ENCODE measurements around the gene MXD4.
A peak's percentile ranks its signal among the peaks of the same experiment; 100 is the strongest.
"Not testable (repeated sequence)": the region's sequence is repeated elsewhere in the genome, so short reads cannot be mapped to it uniquely, and the experiment has no call there.

The MXD4 gene

DNA sequence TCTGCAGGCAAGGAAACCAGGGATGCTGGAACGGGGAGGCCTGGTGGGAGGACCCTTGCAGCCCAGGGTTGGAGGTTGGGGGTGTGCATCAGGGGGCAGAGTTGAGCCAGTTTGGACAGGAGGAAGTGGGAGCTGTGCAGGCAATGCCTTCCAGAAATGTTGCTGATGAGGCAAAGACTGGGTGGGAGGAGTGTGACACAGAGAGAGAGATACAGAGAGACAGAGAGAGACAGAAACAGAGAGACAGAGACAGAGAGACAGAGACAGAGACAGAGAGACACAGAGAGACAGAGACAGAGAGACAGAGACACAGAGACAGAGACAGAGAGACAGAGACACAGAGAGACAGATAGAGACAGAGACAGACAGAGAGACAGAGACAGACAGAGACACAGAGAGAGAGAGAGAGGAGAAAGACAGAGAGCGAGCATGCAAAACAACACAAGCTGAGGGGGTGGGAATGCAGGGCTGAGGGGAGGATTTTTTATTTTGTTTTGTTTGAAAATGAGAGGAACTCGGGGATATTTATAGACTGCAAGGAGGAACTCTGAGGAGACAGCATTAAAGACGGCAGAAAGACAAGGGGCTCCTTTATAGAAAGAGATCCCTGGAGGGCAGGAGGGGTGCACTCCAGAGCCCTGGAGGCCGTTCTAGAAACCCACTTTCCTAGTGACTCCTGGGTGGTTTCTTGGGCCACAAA is 18.1 kb downstream of the MXD4 start:
- peaks cover 7% of the 10 kb centered on the region for H3K36me3 Mint-ChIP-seq
- H3K4me1 Mint-ChIP-seq = peaks cover 39% of the 10 kb centered on the region
- no peaks in the 10 kb centered on the region for H3K27me3 Mint-ChIP-seq
- no peaks in the 10 kb centered on the region for H3K9me3 Mint-ChIP-seq
- peak overlapping the region; percentile 1 for H3K27ac Mint-ChIP-seq
- no peak overlapping the region for H3K4me3 Mint-ChIP-seq

DNA sequence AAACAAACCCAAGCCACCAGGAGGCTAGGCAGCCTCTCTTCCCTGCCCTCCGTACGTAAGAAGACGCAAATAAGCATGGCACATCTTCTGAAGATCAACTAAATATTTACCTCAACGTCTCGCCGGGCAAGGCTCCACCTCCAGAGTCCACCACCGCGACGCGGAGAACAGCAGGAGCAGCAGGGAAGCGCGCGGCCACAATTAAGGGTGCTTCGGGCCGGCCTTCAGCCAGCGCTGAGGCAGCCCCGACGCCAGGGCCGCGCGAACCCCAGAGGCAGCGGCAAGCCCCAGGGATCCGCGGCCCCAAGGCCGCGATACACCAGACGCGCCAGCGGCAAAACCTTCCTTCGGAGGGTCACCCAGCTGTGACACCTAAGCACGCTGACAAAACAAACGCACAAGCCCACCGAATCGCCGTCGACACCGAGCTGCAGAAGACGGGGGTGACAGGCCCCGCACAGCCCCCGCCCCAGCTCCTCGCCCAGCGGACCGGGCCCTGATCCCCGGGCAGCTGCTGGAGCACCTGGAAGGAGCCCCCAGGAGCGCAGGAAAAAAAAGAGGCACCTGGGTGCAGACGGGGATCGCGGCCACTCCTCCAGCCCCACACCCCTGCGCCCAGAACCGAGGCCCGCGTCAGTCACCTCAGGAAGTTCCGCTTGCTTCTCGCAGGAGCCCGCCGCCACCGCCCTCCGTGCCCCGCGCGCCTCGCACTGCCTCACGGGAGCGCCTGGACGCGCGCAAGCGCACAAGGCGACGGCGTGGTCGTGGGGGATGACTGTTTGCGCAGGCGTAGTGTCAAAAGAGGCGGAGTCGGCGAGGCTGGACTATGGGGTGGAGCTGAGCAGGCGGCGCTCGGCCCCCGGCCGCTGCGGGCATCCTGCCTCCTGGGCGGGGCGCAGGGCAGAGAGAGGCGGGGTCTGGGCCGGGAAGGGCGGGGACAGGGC is 20.2 kb downstream of the MXD4 start, which contains the start of the genes HAUS3 and POLN:
Gene HAUS3 (minus strand): TSS at position 712 of the 944 bp plus-strand sequence. CDS start 1,175 bp downstream, outside the sequence.
Gene POLN (minus strand): TSS at position 712 of the 944 bp plus-strand sequence. CDS start 12,890 bp downstream, outside the sequence.
- Mint-ChIP-seq H3K9me3 (no peaks in the 10 kb centered on the region), H3K36me3 (peaks cover 11% of the 10 kb centered on the region), H3K4me3 (peak within 1 kb of the TSS; percentile 91), H3K4me1 (peaks cover 57% of the 10 kb centered on the region), H3K27me3 (no peaks in the 10 kb centered on the region), H3K27ac (peak within 1 kb of the TSS; percentile 91)

DNA sequence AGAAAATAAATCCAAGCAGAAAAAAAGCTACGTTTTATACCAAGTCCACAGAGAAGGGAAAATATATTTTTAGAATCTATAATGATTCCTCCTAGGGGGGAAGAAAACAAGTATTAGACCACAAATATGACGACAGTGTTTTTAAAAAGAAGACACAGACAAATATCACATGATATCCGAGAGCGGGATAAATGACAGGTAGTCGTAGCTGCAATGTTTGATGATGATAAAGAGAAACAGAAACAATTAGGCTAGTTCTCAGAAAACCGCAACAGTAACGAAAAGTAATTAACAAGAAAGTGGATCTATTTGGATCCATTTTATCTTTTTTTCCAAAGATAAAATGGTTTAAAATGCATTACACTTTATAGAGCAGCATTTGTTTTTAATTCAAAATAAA is 20.9 kb downstream of the MXD4 start:
- Mint-ChIP-seq H3K4me1 (peaks cover 62% of the 10 kb centered on the region), H3K27me3 (no peaks in the 10 kb centered on the region)

GRCh38 chr4:2236944-2237666 is 24.8 kb downstream of the MXD4 start:
- peak overlapping the region; percentile 18 for H3K27ac Mint-ChIP-seq
- peak overlapping the region; percentile 31 for H3K4me3 Mint-ChIP-seq
- H3K27me3 Mint-ChIP-seq = no peaks in the 10 kb centered on the region
- peaks cover 17% of the 10 kb centered on the region for H3K36me3 Mint-ChIP-seq
- no peaks in the 10 kb centered on the region for H3K9me3 Mint-ChIP-seq
- peaks cover 76% of the 10 kb centered on the region for H3K4me1 Mint-ChIP-seq

More for the DNA sequence above, 20.9 kb downstream of the MXD4 start:
- peak overlapping the region; percentile 86 for H3K27ac Mint-ChIP-seq
- H3K4me3 Mint-ChIP-seq = peak overlapping the region; percentile 91
- H3K9me3 Mint-ChIP-seq = no peaks in the 10 kb centered on the region
- H3K36me3 Mint-ChIP-seq = peaks cover 11% of the 10 kb centered on the region

GRCh38 chr4:2231082-2231481 is 30.8 kb downstream of the MXD4 start:
- no peak overlapping the region for H3K27ac Mint-ChIP-seq
- H3K27me3 Mint-ChIP-seq = no peaks in the 10 kb centered on the region
- no peak overlapping the region for H3K4me3 Mint-ChIP-seq
- peaks cover 7% of the 10 kb centered on the region for H3K36me3 Mint-ChIP-seq
- H3K4me1 Mint-ChIP-seq = peaks cover 34% of the 10 kb centered on the region
- H3K9me3 Mint-ChIP-seq = no peaks in the 10 kb centered on the region

DNA sequence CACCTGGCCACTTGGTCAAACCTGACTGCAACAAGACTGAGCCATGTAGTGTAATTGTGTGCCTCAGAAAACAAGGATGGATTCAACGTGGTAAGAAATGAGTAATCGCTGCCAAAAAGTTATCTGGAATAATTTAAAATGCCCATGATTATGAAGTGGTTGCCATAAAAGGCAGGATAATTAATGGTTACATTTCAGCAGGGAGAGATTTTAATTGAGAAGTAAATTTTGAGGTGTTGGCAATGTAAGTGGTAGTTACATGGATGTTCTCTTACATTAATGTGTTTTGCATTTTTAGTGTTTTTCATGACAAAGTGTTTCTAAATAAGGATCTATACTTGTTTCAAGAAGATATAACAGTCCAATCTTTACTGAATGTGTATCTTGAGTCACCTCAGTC is 35.6 kb downstream of the MXD4 start:
- Mint-ChIP-seq H3K36me3 (no peaks in the 10 kb centered on the region), H3K27ac (no peak overlapping the region), H3K27me3 (no peaks in the 10 kb centered on the region), H3K4me3 (no peak overlapping the region), H3K4me1 (no peaks in the 10 kb centered on the region), H3K9me3 (no peaks in the 10 kb centered on the region)

- no peaks in the 10 kb centered on the region for H3K9me3 Mint-ChIP-seq
- no peak overlapping the region for H3K27ac Mint-ChIP-seq
- H3K36me3 Mint-ChIP-seq = no peaks in the 10 kb centered on the region
- H3K4me3 Mint-ChIP-seq = no peak overlapping the region
- peaks cover 7% of the 10 kb centered on the region for H3K4me1 Mint-ChIP-seq
- no peaks in the 10 kb centered on the region for H3K27me3 Mint-ChIP-seq
These were observed 39.1 kb downstream of the MXD4 start for GRCh38 chr4:2222838-2223237.

- H3K27me3 Mint-ChIP-seq, H3K36me3 Mint-ChIP-seq, H3K27ac Mint-ChIP-seq, H3K4me3 Mint-ChIP-seq, H3K4me1 Mint-ChIP-seq, H3K9me3 Mint-ChIP-seq: not testable (repeated sequence)
These were observed 40.5 kb downstream of the MXD4 start for GRCh38 chr4:2221378-2221777.

DNA sequence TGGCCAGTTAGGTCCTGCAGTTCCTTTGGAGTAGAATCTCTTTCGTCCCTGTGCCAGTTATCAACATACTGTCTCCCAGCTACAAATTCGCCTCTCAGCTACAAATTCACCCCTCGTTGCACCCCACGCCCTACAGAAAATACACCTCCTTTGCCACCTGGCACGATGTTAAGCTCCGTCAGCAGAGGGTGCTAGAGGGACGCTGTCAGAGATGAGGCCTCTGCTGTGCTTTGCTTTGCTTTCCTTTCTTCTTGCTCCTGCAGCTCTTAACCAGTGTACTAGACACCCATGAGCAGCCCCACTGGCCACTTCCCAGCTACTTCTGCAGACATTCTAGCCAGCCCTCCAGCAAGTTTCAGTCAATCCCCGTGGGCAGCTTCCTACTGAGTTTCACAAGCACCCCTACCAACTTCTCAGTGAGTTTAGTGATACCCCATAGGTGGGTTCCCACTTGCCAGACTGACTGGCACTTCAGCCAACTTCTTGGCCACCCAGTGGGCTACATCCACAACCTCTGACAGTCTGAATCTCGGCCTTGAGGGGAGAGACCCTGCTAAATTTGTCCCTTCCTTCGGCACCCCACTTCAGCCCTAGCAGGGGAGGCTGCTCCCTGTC is 41.8 kb downstream of the MXD4 start:
- Mint-ChIP-seq H3K36me3 (no peaks in the 10 kb centered on the region), H3K4me1 (peaks cover 7% of the 10 kb centered on the region), H3K27ac (no peak overlapping the region), H3K27me3 (no peaks in the 10 kb centered on the region), H3K9me3 (no peaks in the 10 kb centered on the region), H3K4me3 (no peak overlapping the region)

DNA sequence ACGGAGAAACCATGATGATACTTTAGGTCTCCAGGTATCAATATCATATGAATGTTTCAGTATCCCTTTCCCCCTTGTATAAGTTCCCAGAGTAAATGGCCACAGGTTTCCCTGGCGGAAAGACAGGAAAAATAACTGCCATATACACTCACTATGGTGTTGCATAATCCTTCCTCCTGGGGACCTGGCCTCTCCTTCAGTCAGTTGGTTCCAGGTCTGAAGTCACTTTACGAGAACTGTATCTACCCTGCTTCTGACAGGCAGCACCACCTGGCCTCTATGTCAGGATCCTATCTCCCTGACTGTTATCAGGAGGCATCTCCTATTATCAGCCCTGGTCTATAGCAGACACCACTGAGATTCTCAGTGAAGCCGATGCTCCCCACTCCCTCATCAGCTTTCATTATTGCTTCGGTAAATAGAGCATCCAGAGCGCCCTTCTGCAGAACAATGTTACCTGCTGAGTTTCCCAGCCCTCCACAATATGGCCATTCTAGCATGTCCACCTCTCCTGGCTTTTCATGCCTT is 42.6 kb downstream of the MXD4 start:
- Mint-ChIP-seq H3K36me3 (no peaks in the 10 kb centered on the region), H3K4me1 (peaks cover 7% of the 10 kb centered on the region), H3K9me3 (no peaks in the 10 kb centered on the region), H3K27ac (no peak overlapping the region), H3K27me3 (no peaks in the 10 kb centered on the region), H3K4me3 (no peak overlapping the region)

DNA sequence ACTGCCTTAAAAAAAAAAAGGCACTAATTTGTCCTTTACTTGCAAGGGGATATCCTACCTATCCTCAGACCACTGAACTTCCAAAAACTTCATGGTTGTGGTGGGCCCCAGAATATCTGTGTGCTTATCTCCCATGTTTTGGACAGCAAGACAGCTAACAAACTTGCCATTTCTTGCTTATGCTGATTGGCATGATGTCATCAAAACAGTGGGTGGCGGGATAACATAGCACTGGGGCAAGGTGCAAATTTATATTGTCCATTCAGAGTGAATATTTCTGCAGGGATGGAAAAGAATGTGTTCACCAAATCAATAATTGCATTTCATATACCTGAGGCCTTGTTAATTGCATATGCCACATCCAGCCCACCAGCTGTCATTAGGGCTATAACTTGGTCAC is 43.5 kb downstream of the MXD4 start:
- Mint-ChIP-seq H3K4me1 (peaks cover 7% of the 10 kb centered on the region), H3K36me3 (no peaks in the 10 kb centered on the region), H3K9me3 (no peaks in the 10 kb centered on the region), H3K4me3 (no peak overlapping the region), H3K27me3 (no peaks in the 10 kb centered on the region), H3K27ac (no peak overlapping the region)

- H3K9me3 Mint-ChIP-seq = no peaks in the 10 kb centered on the region
- H3K36me3 Mint-ChIP-seq = no peaks in the 10 kb centered on the region
- no peaks in the 10 kb centered on the region for H3K27me3 Mint-ChIP-seq
- peaks cover 7% of the 10 kb centered on the region for H3K4me1 Mint-ChIP-seq
- no peak overlapping the region for H3K4me3 Mint-ChIP-seq
- H3K27ac Mint-ChIP-seq = no peak overlapping the region
These were observed 44.2 kb downstream of the MXD4 start for GRCh38 chr4:2217726-2218125.

- H3K4me1 Mint-ChIP-seq = no peaks in the 10 kb centered on the region
- no peaks in the 10 kb centered on the region for H3K27me3 Mint-ChIP-seq
- H3K9me3 Mint-ChIP-seq = no peaks in the 10 kb centered on the region
These were observed 49.1 kb downstream of the MXD4 start for GRCh38 chr4:2212831-2213230.

GRCh38 chr4:2202789-2203188 is 59.1 kb downstream of the MXD4 start:
- H3K9me3 Mint-ChIP-seq, H3K4me3 Mint-ChIP-seq, H3K27ac Mint-ChIP-seq: not testable (repeated sequence)

More at GRCh38 chr4:2212831-2213230, 49.1 kb downstream of the MXD4 start:
- H3K36me3 Mint-ChIP-seq = no peaks in the 10 kb centered on the region
- no peak overlapping the region for H3K27ac Mint-ChIP-seq
- H3K4me3 Mint-ChIP-seq = no peak overlapping the region

More at GRCh38 chr4:2202789-2203188, 59.1 kb downstream of the MXD4 start:
- H3K27me3 Mint-ChIP-seq, H3K4me1 Mint-ChIP-seq: not testable (repeated sequence)
- peaks cover 10% of the 10 kb centered on the region for H3K36me3 Mint-ChIP-seq

Measured in activated naive CD4-positive, alpha-beta T cell treated with anti-CD3 and anti-CD28 coated beads, Interleukin-2, amount 50 U/mL, for 24 hours (primary cell).